Activated T-cell treated with anti-CD3 and anti-CD28 coated beads for 4 hours (primary cell): Measurements from ENCODE around the gene RABL3.
"Not testable (repeated sequence)": the region's sequence is repeated elsewhere in the genome, so short reads cannot be mapped to it uniquely, and the experiment has no call there.

Source experiments
- DNase-seq: peaks from one replicate; pipeline ENCODE4 v3.0.0-alpha.2; 2020

Gene RABL3

GRCh38 chr3:120742198-120742848, at the start of gene RABL3, which contains the start of gene GTF2E1:
Gene RABL3, minus strand, starts transcription at chr3:120742516. Its CDS starts 9 bp downstream, at chr3:120742507.
Gene GTF2E1, plus strand, starts transcription at chr3:120742744. Its CDS starts 7,809 bp downstream, at chr3:120750553.
- DNase-seq, result peak; percentile 98

- DNase-seq, result no peak
Observed at GRCh38 chr3:120791913-120792312, 49.6 kb upstream of the RABL3 start.

- no peak for DNase-seq
Observed at GRCh38 chr3:120791010-120791409, 48.7 kb upstream of the RABL3 start.

GRCh38 chr3:120785832-120786231, 43.5 kb upstream of the RABL3 start:
- DNase-seq, result not testable (repeated sequence)

GRCh38 chr3:120780977-120781376, 38.7 kb upstream of the RABL3 start:
- no peak for DNase-seq

- DNase-seq, result no peak
Observed at GRCh38 chr3:120778776-120779175, 36.5 kb upstream of the RABL3 start.

- no peak for DNase-seq
Observed at GRCh38 chr3:120775411-120775810, 33.1 kb upstream of the RABL3 start.

GRCh38 chr3:120773932-120774331, 31.6 kb upstream of the RABL3 start:
- no peak for DNase-seq

- DNase-seq, result no peak
Observed at GRCh38 chr3:120772081-120772480, 29.8 kb upstream of the RABL3 start.

GRCh38 chr3:120770891-120771290, 28.6 kb upstream of the RABL3 start:
- no peak for DNase-seq

- no peak for DNase-seq
Observed at GRCh38 chr3:120769436-120769835, 27.1 kb upstream of the RABL3 start.

GRCh38 chr3:120767106-120767505, 24.8 kb upstream of the RABL3 start:
- no peak for DNase-seq

GRCh38 chr3:120766576-120766975, 24.3 kb upstream of the RABL3 start:
- no peak for DNase-seq

- no peak for DNase-seq
Observed at GRCh38 chr3:120765830-120766493, 23.6 kb upstream of the RABL3 start.

- DNase-seq, result no peak
Observed at GRCh38 chr3:120764206-120764605, 21.9 kb upstream of the RABL3 start.

- no peak for DNase-seq
Observed at GRCh38 chr3:120763601-120764000, 21.3 kb upstream of the RABL3 start.

- no peak for DNase-seq
Observed at GRCh38 chr3:120762615-120763014, 20.3 kb upstream of the RABL3 start.

GRCh38 chr3:120758551-120758950, 16.2 kb upstream of the RABL3 start:
- DNase-seq, result not testable (repeated sequence)

- no peak for DNase-seq
Observed at GRCh38 chr3:120756061-120756460, 13.7 kb upstream of the RABL3 start.

GRCh38 chr3:120753810-120754209, 11.5 kb upstream of the RABL3 start:
- DNase-seq, result no peak

- no peak for DNase-seq
Observed at GRCh38 chr3:120752865-120753264, 10.5 kb upstream of the RABL3 start.

GRCh38 chr3:120752230-120752629, 9.9 kb upstream of the RABL3 start:
- DNase-seq, result no peak

GRCh38 chr3:120749843-120750242, 7.5 kb upstream of the RABL3 start:
- DNase-seq, result no peak

- DNase-seq, result no peak
Observed at GRCh38 chr3:120745466-120745865, 3.1 kb upstream of the RABL3 start.
